Endothelial cell of umbilical vein (primary cell): ENCODE measurements around the gene STIM1.

Source experiments
- CTCF ChIP-seq, 2 donors: IDR thresholded peaks; 1 replicate in 1 of 2; 2 replicates in 1 of 2; pipeline ENCODE4 v1.5.1; 2011; ENCODE audit warnings: low read length in 2 of 2, mild to moderate bottlenecking in 2 of 2, moderate library complexity in 2 of 2, control low read depth in 1 of 2, inconsistent platforms in 1 of 2, low read depth in 1 of 2; ENCODE audit not compliant: insufficient read depth in 1 of 2; ENCODE audit errors: extremely low read depth in 1 of 2
- EZH2 ChIP-seq: IDR thresholded peaks from 2 replicates; pipeline ENCODE4 v1.6.1; 2012; ENCODE audit warnings: borderline replicate concordance, low read depth, mild to moderate bottlenecking, moderate library complexity, low read length, inconsistent platforms; ENCODE audit not compliant: severe bottlenecking
- FOS ChIP-seq: IDR thresholded peaks from 2 replicates; pipeline ENCODE4 v1.6.1; 2011; ENCODE audit warnings: mild to moderate bottlenecking, low read length, moderate library complexity, borderline replicate concordance; ENCODE audit not compliant: insufficient read depth
- JUN ChIP-seq: IDR thresholded peaks from 2 replicates; pipeline ENCODE4 v1.6.1; 2011; ENCODE audit warnings: borderline replicate concordance, low read depth; ENCODE audit not compliant: insufficient read length, insufficient read depth
- MAX ChIP-seq: IDR thresholded peaks from 2 replicates; pipeline ENCODE4 v1.6.1; 2011; ENCODE audit not compliant: insufficient read depth, insufficient read length
- MYC ChIP-seq: IDR thresholded peaks from one replicate; pipeline ENCODE4 v1.6.1; 2011; ENCODE audit warnings: mild to moderate bottlenecking, low read depth, low read length
- POLR2A ChIP-seq: IDR thresholded peaks from 2 replicates; pipeline ENCODE4 v1.6.1; 2012; ENCODE audit warnings: low read depth, mild to moderate bottlenecking, control low read depth, low read length
- POLR2AphosphoS5 ChIP-seq: IDR thresholded peaks from 2 replicates; pipeline ENCODE4 v1.6.1; 2012; ENCODE audit warnings: low read depth, mild to moderate bottlenecking, control low read depth, low read length, moderate library complexity; ENCODE audit not compliant: insufficient read depth

DNA sequence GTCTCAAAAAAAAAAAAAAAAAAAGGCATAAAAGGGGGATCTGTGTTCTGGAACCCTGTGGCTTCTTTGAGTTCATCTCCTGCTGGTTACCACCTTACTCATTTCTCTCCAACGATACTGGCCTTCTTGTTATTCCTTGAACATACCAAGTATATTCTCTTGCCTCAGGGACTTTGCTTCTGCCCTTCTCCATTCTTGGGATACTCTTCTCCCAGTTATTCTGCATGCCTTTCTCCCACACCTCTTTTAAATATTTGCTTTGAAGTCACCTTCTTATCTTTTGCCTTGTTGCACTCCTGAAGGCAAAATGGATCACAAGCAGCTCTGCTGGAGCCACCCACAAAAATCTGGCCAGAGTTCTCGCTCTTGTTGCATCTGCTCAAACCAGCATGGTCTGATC is 163.2 kb downstream of the STIM1 start:
- TF ChIP-seq CTCF (IDR thresholded peaks at IDR 0.05; ENCODE audit: extremely low read depth in 1 of 2, insufficient read depth in 1 of 2, low read depth in 1 of 2, low read length in 2 of 2) (no peak), POLR2AphosphoS5 (no peak), POLR2A (no peak), FOS (no peak), EZH2 (no peak), MYC (no peak), MAX (no peak), JUN (no peak)
